ENCODE results near the gene PPY. TPM values are rescaled to one million over a fixed set of nuclear protein-coding genes. Genes with fewer than 3 reads are reported as not detected.
A peak's percentile ranks its signal among the peaks of the same experiment; 100 is the strongest.
"Not testable (repeated sequence)": the region's sequence is repeated elsewhere in the genome, so short reads cannot be mapped to it uniquely, and the experiment has no call there.

The PPY gene
- total RNA-seq, 1 donor, result not detected

- H3K27me3 ChIP-seq (ENCODE audit: insufficient read depth, low read length), result peaks cover 15% of the 10 kb centered on the region
- H3K4me1 ChIP-seq (ENCODE audit: insufficient read depth, low read length); H3K4me3 ChIP-seq (ENCODE audit: low read length); H3K9me3 ChIP-seq (ENCODE audit: low read depth, low read length): not testable (repeated sequence)
These were observed 14.3 kb downstream of the PPY start for GRCh38 chr17:43927929-43928328.

- Histone ChIP-seq H3K4me1 (ENCODE audit: insufficient read depth, low read length) (peaks cover 6% of the 10 kb centered on the region), H3K4me3 (ENCODE audit: low read length) (no peak overlapping the region), H3K27me3 (ENCODE audit: insufficient read depth, low read length) (peaks cover 15% of the 10 kb centered on the region), H3K9me3 (ENCODE audit: low read depth, low read length) (no peaks in the 10 kb centered on the region)
These were observed 15.0 kb downstream of the PPY start for GRCh38 chr17:43927060-43927864.

GRCh38 chr17:43924558-43924957, 17.7 kb downstream of the PPY start:
- Histone ChIP-seq H3K9me3 (ENCODE audit: low read depth, low read length) (no peaks in the 10 kb centered on the region), H3K27me3 (ENCODE audit: insufficient read depth, low read length) (peaks cover 15% of the 10 kb centered on the region)

GRCh38 chr17:43920500-43921095, 21.7 kb downstream of the PPY start:
- H3K9me3 ChIP-seq (ENCODE audit: low read depth, low read length), result no peaks in the 10 kb centered on the region
- peaks cover 1% of the 10 kb centered on the region for H3K27me3 ChIP-seq (ENCODE audit: insufficient read depth, low read length)
- peaks cover 15% of the 10 kb centered on the region for H3K4me1 ChIP-seq (ENCODE audit: insufficient read depth, low read length)
- no peak overlapping the region for H3K4me3 ChIP-seq (ENCODE audit: low read length)

More at GRCh38 chr17:43924558-43924957, 17.7 kb downstream of the PPY start:
- H3K4me1 ChIP-seq (ENCODE audit: insufficient read depth, low read length), result peaks cover 6% of the 10 kb centered on the region
- no peak overlapping the region for H3K4me3 ChIP-seq (ENCODE audit: low read length)

- H3K4me1 ChIP-seq (ENCODE audit: insufficient read depth, low read length), result peaks cover 15% of the 10 kb centered on the region
- H3K4me3 ChIP-seq (ENCODE audit: low read length), result no peak overlapping the region
- no peaks in the 10 kb centered on the region for H3K9me3 ChIP-seq (ENCODE audit: low read depth, low read length)
These were observed 24.3 kb downstream of the PPY start for GRCh38 chr17:43918026-43918389.

GRCh38 chr17:43917348-43918025, 24.8 kb downstream of the PPY start:
- H3K9me3 ChIP-seq (ENCODE audit: low read depth, low read length), result no peaks in the 10 kb centered on the region
- peak overlapping the region; percentile 31 for H3K4me3 ChIP-seq (ENCODE audit: low read length)
- H3K4me1 ChIP-seq (ENCODE audit: insufficient read depth, low read length), result peaks cover 15% of the 10 kb centered on the region
- no peaks in the 10 kb centered on the region for H3K27me3 ChIP-seq (ENCODE audit: insufficient read depth, low read length)

More at GRCh38 chr17:43918026-43918389, 24.3 kb downstream of the PPY start:
- no peaks in the 10 kb centered on the region for H3K27me3 ChIP-seq (ENCODE audit: insufficient read depth, low read length)

GRCh38 chr17:43917016-43917347, 25.3 kb downstream of the PPY start:
- Histone ChIP-seq H3K4me1 (ENCODE audit: insufficient read depth, low read length) (peaks cover 15% of the 10 kb centered on the region), H3K27me3 (ENCODE audit: insufficient read depth, low read length) (no peaks in the 10 kb centered on the region), H3K9me3 (ENCODE audit: low read depth, low read length) (no peaks in the 10 kb centered on the region), H3K4me3 (ENCODE audit: low read length) (peak overlapping the region; percentile 31)

- H3K27me3 ChIP-seq (ENCODE audit: insufficient read depth, low read length), result no peaks in the 10 kb centered on the region
- H3K4me3 ChIP-seq (ENCODE audit: low read length), result no peak overlapping the region
- H3K4me1 ChIP-seq (ENCODE audit: insufficient read depth, low read length), result peaks cover 15% of the 10 kb centered on the region
- H3K9me3 ChIP-seq (ENCODE audit: low read depth, low read length), result no peaks in the 10 kb centered on the region
These were observed 25.9 kb downstream of the PPY start for GRCh38 chr17:43916385-43916784.

GRCh38 chr17:43915559-43915958, 26.7 kb downstream of the PPY start:
- no peaks in the 10 kb centered on the region for H3K9me3 ChIP-seq (ENCODE audit: low read depth, low read length)
- H3K4me3 ChIP-seq (ENCODE audit: low read length), result no peak overlapping the region
- peaks cover 15% of the 10 kb centered on the region for H3K4me1 ChIP-seq (ENCODE audit: insufficient read depth, low read length)
- no peaks in the 10 kb centered on the region for H3K27me3 ChIP-seq (ENCODE audit: insufficient read depth, low read length)

- Histone ChIP-seq H3K4me3 (ENCODE audit: low read length) (no peak overlapping the region), H3K9me3 (ENCODE audit: low read depth, low read length) (no peaks in the 10 kb centered on the region), H3K27me3 (ENCODE audit: insufficient read depth, low read length) (peaks cover 7% of the 10 kb centered on the region), H3K4me1 (ENCODE audit: insufficient read depth, low read length) (peaks cover 15% of the 10 kb centered on the region)
These were observed 27.8 kb downstream of the PPY start for GRCh38 chr17:43914451-43914850.

GRCh38 chr17:43913584-43913983, 28.7 kb downstream of the PPY start:
- H3K9me3 ChIP-seq (ENCODE audit: low read depth, low read length), result no peaks in the 10 kb centered on the region
- H3K27me3 ChIP-seq (ENCODE audit: insufficient read depth, low read length), result peaks cover 12% of the 10 kb centered on the region
- H3K4me1 ChIP-seq (ENCODE audit: insufficient read depth, low read length), result peaks cover 15% of the 10 kb centered on the region
- H3K4me3 ChIP-seq (ENCODE audit: low read length), result no peak overlapping the region

GRCh38 chr17:43912635-43913304, 29.5 kb downstream of the PPY start:
- no peaks in the 10 kb centered on the region for H3K9me3 ChIP-seq (ENCODE audit: low read depth, low read length)
- H3K4me1 ChIP-seq (ENCODE audit: insufficient read depth, low read length), result peaks cover 19% of the 10 kb centered on the region
- no peak overlapping the region for H3K4me3 ChIP-seq (ENCODE audit: low read length)
- H3K27me3 ChIP-seq (ENCODE audit: insufficient read depth, low read length), result peaks cover 21% of the 10 kb centered on the region

GRCh38 chr17:43911904-43912303, 30.4 kb downstream of the PPY start:
- H3K9me3 ChIP-seq (ENCODE audit: low read depth, low read length), result no peaks in the 10 kb centered on the region
- no peak overlapping the region for H3K4me3 ChIP-seq (ENCODE audit: low read length)
- peaks cover 19% of the 10 kb centered on the region for H3K4me1 ChIP-seq (ENCODE audit: insufficient read depth, low read length)
- peaks cover 29% of the 10 kb centered on the region for H3K27me3 ChIP-seq (ENCODE audit: insufficient read depth, low read length)

- Histone ChIP-seq H3K4me1 (ENCODE audit: insufficient read depth, low read length) (peaks cover 25% of the 10 kb centered on the region), H3K27me3 (ENCODE audit: insufficient read depth, low read length) (peaks cover 45% of the 10 kb centered on the region), H3K4me3 (ENCODE audit: low read length) (no peak overlapping the region), H3K9me3 (ENCODE audit: low read depth, low read length) (no peaks in the 10 kb centered on the region)
These were observed 32.6 kb downstream of the PPY start for GRCh38 chr17:43909537-43910231.
